Measurements from ENCODE around the gene CNNM2.
A peak's percentile ranks its signal among the peaks of the same experiment; 100 is the strongest.
"Not testable (repeated sequence)": the region's sequence is repeated elsewhere in the genome, so short reads cannot be mapped to it uniquely, and the experiment has no call there.

Gene CNNM2

GRCh38 chr10:103040418-103040817 is 122.3 kb downstream of the CNNM2 start:
- DNase-seq (ENCODE audit: low read depth in 3 of 3) = no peak

DNA sequence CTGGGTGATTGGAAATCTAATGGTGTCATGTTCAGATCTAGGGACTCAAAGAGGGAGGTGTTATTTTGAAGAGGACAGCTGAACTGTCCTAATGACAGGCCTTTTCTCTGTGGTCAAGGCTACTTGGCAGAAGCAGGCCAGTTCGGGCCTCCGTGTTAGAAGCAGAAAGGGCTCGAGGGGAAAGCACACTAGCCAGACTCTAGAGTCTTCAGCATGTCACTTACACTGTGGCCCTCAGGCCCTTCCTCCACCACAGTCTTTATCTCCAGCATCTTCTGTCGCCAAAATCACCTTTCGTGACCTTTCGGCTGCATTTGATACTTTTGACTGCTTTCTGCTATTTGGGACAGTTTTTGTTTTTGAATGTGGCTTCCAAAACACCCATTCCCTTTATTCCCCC is 123.3 kb downstream of the CNNM2 start:
- no peak for DNase-seq (ENCODE audit: low read depth in 3 of 3)

- DNase-seq (ENCODE audit: low read depth in 3 of 3) = no peak
Measured at GRCh38 chr10:103042129-103042528, 124.0 kb downstream of the CNNM2 start.

DNA sequence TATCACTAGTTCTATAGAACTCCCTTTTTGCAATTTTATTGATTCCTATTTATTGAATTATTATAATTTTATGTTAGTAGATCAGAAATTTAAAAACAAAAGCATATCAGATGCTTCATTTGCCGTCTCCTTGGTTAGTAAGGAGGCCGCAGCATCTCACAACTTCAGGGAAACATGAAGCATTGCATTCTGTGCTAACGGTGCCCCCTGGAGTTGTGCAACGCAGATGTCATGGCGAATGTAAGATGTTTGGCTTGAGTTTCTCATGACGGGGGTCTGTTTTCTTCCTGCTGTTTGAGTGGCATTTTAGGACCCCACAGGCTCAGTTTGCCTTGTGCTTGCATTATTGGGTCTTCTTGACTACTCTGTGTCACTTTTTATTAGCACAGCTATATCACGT is 124.8 kb downstream of the CNNM2 start:
- DNase-seq (ENCODE audit: low read depth in 3 of 3) = no peak

DNA sequence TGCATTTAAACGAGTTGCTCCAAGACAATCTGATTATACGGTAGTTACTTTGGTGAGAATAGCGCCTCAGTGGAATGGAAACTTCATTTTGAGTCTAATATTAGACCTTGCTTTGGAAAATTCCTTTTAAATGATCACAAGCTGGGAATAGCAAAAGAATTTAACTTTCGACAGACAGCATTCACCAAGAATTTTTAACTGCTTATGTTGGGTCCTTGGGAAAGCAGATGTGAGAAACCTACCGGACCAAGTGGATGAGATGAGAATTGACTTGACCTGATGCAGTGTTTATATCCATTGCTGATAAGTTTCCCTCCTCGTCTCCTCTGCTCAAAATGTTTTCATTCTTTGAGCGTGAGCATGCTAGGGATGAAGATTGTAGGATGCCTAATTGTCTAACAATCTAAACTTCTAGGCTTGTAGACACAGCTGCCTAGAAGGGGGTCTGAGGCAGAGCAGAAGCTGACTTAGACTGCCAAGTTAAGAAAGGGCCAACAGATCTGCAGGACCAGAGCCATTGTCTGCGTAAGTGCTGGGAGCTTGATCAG is 126.9 kb downstream of the CNNM2 start:
- DNase-seq (ENCODE audit: low read depth in 3 of 3) = no peak

DNA sequence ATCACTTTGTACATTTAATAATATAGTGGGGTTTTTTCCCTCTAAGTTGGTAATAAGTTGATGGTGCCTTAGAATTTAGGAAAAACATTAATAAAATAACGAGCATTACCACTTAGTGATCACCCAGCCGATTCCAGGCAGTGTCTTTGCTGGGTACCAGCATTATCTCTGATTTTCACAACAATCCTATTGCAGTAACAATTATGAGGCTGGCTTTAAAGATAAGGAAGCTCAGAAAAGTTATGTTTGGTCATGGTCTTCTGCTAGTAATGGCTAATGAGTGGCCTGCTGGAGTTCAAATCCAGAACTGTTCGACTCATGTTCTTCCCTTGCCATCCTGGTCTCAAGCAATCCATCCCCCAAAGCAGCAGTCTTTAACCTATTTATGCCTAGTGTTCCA is 127.9 kb downstream of the CNNM2 start:
- no peak for DNase-seq (ENCODE audit: low read depth in 3 of 3)

- no peak for DNase-seq (ENCODE audit: low read depth in 3 of 3)
Measured at GRCh38 chr10:103047381-103047780, 129.3 kb downstream of the CNNM2 start.

GRCh38 chr10:103049237-103049636 is 131.1 kb downstream of the CNNM2 start:
- DNase-seq (ENCODE audit: low read depth in 3 of 3) = no peak

- DNase-seq (ENCODE audit: low read depth in 3 of 3) = peak in 2 of 3 donors; percentile 11 to 24
Measured at GRCh38 chr10:103053659-103054581, 135.8 kb downstream of the CNNM2 start.

GRCh38 chr10:103054621-103055020 is 136.5 kb downstream of the CNNM2 start:
- DNase-seq (ENCODE audit: low read depth in 3 of 3) = no peak

DNA sequence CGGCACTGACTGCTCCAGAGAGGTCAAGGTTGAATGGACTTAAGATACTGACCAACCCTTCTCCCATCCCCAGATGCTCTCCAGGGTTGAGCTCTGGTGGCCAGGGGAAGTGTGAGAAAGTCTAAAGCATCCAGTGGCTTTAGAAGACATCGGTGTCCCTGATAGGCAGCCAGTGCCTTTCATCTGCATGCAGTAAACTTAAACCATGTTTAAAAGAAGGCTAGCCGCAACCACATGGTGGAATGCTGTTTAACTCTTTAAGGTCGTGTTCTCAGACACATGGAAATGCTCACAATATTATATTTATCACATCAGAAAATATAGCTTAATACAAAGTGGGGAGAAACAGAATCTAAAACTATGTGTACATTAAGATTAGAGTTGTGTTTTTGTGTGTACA is 137.0 kb downstream of the CNNM2 start:
- DNase-seq (ENCODE audit: low read depth in 3 of 3) = no peak

- DNase-seq (ENCODE audit: low read depth in 3 of 3) = no peak
Measured at GRCh38 chr10:103058034-103058433, 139.9 kb downstream of the CNNM2 start.

- DNase-seq (ENCODE audit: low read depth in 3 of 3) = no peak
Measured at GRCh38 chr10:103060575-103060974, 142.5 kb downstream of the CNNM2 start.

GRCh38 chr10:103062854-103063590 is 144.9 kb downstream of the CNNM2 start:
- no peak for DNase-seq (ENCODE audit: low read depth in 3 of 3)

DNA sequence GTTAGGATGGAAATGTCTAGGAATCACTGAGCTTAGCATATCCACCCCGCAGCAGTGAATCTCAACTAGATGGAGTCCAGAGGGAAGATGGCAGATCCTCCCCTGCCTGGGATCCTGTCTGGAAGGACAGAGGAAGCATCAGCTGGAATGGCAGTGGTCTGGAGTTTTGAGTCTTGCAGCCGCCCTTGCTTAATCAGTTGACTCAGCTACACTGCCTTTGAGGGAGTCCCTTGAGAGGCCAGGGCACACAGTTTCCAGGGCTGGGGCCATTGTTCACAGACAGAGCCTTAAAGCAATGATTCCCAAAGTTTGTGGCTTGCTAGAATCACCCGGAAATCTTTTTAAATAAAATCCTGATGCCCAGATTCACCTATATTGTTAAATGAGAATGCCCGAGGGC is 146.9 kb downstream of the CNNM2 start:
- DNase-seq (ENCODE audit: low read depth in 3 of 3) = no peak

DNA sequence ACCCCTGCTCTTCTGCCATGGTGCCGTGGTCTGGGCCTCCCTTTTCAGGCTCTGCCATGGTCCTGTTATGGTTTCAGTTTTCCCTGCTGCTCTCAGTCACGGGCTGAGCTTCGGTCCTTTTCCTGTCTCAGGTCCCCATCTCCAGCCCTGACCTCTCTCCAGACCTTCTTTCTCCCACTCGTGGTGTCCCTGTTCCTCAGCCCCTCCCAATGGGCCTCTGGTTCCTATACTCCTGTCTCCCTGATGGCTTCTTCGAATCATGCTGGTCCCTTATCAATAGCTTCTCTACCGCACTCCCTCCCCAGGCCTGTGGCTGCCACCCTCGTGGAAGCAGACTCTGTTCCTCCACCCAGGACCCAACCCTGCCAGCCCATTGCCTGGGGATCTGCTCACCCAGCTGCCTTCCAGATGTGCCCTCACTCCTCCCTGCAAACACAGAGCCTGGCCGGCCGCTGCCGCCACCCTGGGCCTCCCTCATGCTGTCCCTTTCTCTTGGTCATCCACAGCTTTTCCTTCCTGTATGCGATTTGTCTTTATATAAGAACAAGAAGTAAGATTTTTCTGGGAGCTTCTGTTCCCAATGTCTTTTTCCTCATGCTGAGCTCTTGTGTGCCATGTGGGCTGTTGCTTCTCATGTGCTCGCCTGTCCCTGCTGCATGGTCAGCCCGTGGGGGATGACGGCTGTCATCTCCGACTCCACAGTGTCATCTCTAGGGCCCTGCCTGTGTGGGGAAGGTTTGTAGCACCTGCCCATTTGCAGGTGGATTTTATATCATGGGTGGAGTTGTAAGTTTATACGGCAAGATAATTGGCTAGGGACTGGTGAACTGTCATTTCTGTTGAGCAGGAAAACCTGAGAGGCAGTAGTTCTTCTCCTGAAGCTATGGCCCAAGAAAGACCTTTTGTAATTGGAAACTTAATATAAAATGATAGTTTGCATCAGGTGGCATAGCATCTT is 148.3 kb downstream of the CNNM2 start:
- DNase-seq (ENCODE audit: low read depth in 3 of 3) = no peak

DNA sequence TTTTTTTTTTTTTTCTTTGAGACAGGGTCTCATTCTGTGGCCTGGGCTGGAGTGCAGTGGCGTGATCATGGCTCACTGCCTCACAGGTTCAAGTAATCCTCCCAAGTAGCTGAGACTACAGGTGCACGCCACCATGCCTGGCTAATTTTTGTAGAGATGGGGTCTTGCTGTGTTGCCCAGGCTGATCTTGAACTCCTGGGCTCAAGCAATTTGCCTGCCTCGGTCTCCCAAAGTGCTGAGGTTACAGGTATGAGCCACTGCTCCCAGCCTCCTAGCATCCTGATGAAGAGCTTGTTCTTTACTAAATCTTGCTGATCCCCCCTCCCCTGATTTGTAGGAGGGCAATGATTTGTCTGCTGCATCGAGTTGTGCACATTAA is 149.0 kb downstream of the CNNM2 start:
- not testable (repeated sequence) for DNase-seq (ENCODE audit: low read depth in 3 of 3)

GRCh38 chr10:103067484-103067883 is 149.4 kb downstream of the CNNM2 start:
- DNase-seq (ENCODE audit: low read depth in 3 of 3) = no peak

DNA sequence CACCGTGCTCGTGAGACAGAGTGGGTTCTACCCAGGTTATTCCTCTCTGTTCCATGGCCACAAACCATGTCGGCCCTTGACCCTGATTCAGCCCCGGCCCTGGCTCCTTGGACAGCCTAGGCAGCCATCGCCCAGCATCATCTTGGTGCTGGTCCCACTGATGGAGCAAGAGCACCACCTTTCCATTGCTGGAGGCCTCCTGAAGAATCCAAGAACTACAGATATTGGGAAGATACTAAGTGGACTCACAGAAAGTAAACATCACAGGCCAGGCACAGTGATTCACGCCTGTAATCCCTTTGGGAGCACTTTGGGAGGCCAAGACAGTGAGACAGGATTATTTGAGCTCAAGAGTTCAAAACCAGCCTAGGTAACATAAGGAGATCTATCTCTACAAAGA is 149.9 kb downstream of the CNNM2 start:
- DNase-seq (ENCODE audit: low read depth in 3 of 3) = no peak

DNA sequence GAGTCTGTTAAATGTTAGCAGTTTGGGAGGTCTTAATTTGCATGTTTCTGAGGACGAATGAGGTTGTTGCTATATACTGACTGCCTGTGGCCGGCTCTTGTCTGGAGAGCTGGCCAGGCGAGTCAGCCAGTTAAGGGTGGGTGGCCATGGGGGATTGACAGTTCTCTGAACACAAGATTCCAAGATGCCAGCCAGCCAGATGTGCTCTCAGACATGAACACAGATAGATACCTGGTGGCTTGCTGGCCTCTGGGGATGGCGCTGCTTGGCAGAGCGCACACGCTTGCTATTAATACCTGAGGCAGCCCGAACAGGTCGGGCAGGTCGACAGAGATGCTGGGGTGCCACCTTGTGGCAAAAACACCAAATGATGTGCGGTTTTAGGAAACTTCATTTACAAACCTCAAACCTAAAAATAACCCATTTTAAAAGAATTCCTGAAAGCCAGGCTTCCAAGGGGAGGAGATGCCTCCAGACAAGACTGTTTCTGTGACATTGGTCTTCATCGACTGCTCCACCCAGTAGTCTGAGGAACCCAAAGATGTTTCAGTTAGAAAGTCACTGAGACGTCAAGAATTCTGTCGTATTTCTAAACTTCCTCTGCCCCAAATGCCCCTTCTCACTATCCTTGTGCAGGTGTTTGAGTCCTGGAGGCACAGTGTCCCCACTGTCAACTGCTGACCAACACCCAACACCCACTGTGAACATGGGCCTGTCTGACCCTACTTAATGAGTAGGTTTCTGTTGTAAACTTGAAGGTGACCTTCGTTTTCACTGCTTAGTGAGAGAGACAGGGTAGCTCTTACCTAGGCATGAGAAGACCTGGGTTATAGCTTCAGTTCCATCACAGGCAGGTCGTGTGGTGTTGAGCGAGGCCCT is 151.6 kb downstream of the CNNM2 start:
- DNase-seq (ENCODE audit: low read depth in 3 of 3) = peak; percentile 49 to 56 (median 53)

GRCh38 chr10:103072276-103072675 is 154.2 kb downstream of the CNNM2 start:
- DNase-seq (ENCODE audit: low read depth in 3 of 3) = no peak

Measured in stimulated activated CD4-positive, alpha-beta T cell treated with anti-CD3 and anti-CD28 coated beads, TNF-alpha, amount 100 ng/mL, for 48 hours (primary cell).